ENCODE data around the gene PCYT2. TPM values are rescaled to one million over a fixed set of nuclear protein-coding genes. Genes with fewer than 3 reads are reported as not detected.

The PCYT2 gene
- total and polyA plus RNA-seq, 2 donors (not counting 3 experiments of a cell fraction or from before 2014, with no cell fraction given) = 52.0 to 57.1 TPM

DNA sequence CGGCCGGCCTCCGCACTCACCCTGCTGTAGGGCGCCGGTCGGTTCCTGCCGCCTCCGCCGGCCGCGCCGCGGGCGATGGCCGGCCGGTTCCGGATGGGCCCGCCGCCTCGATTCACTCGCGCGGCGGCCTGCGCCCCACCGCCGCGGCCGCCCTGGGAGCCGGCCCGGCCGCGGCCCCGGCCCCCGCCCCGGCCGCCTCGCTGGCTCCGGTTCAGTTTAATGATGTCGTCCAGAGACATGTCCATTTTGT is 20.0 kb downstream of the PCYT2 start:
- FAIRE-seq = no peak
- Histone ChIP-seq H3K9me3 (replicated peaks; ENCODE audit: control insufficient read depth, insufficient read depth, low read length) (no peaks in the 10 kb centered on the region), H3K4me1 (ENCODE audit: control insufficient read depth, extremely low read depth, insufficient read depth, low read length) (peaks cover 13% of the 10 kb centered on the region), H4K20me1 (replicated peaks; ENCODE audit: control insufficient read depth, extremely low read depth, insufficient read depth, low read length) (no peaks in the 10 kb centered on the region), H3K27me3 (ENCODE audit: control insufficient read depth in 2 of 2, insufficient read depth in 2 of 2, low read length in 2 of 2) (no peaks in the 10 kb centered on the region), H3K79me2 (ENCODE audit: control insufficient read depth, insufficient read depth, low read length) (peaks cover 51% of the 10 kb centered on the region), H2AFZ (ENCODE audit: low read depth, low read length) (no peak overlapping the region), H3K27ac (ENCODE audit: insufficient read depth, low read depth, low read length) (peak overlapping the region; percentile 73), H3K9ac (replicated peaks; ENCODE audit: extremely low read depth, insufficient read depth, low read length) (peak overlapping the region; percentile 84), H3K4me3 (replicated peaks in 1 of 3; ENCODE audit: insufficient read depth in 1 of 3, low read depth in 1 of 3, low read length in 3 of 3) (peak overlapping the region; percentile 76 to 96 (median 77)), H3K4me2 (ENCODE audit: insufficient read depth, low read length) (no peak overlapping the region), H3K36me3 (ENCODE audit: control insufficient read depth in 2 of 2, extremely low read depth in 1 of 2, insufficient read depth in 2 of 2, low read length in 2 of 2) (peaks cover 25 to 33% of the 10 kb centered on the region in 2 experiments), H3K9me1 (replicated peaks; ENCODE audit: control insufficient read depth, extremely low read depth, insufficient read depth, low read length) (no peaks in the 10 kb centered on the region)
- intact Hi-C loops (cut with micrococcal nuclease) (loop anchor here (1.0 to 2.0 kb wide), 3 partner anchors 20 to 31 kb away; partner anchors contain the start of genes ARHGDIA, P4HB and PCYT2), dilution Hi-C loops (cut with MboI; ENCODE audit: extremely low pct_ligation_motif_present, low sequenced_read_pairs) (no loop called here)
- TF ChIP-seq EZH2 (IDR thresholded peaks at IDR 0.05; ENCODE audit: borderline replicate concordance, low read depth, low read length, severe bottlenecking) (no peak), FOS (IDR thresholded peaks at IDR 0.05; ENCODE audit: borderline replicate concordance, insufficient read depth, low read length) (no peak), POLR2A (IDR thresholded peaks at IDR 0.05; ENCODE audit: low read depth, low read length) (no peak), MYC (IDR thresholded peaks at IDR 0.05; ENCODE audit: low read depth, low read length) (no peak), JUN (IDR thresholded peaks at IDR 0.05; ENCODE audit: borderline replicate concordance, insufficient read depth, insufficient read length, low read depth) (no peak), GATA2 (IDR thresholded peaks at IDR 0.05; ENCODE audit: insufficient read depth, insufficient read length, low read depth, low read length) (no peak), POLR2AphosphoS5 (IDR thresholded peaks at IDR 0.05; ENCODE audit: insufficient read depth, low read depth, low read length) (no peak)
- TF ChIP-seq, protein P1, sequence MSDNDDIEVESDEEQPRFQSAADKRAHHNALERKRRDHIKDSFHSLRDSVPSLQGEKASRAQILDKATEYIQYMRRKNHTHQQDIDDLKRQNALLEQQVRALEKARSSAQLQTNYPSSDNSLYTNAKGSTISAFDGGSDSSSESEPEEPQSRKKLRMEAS (IDR thresholded peaks at IDR 0.05; ENCODE audit: insufficient read depth, insufficient read length) = no peak
- TF ChIP-seq, protein P2, sequence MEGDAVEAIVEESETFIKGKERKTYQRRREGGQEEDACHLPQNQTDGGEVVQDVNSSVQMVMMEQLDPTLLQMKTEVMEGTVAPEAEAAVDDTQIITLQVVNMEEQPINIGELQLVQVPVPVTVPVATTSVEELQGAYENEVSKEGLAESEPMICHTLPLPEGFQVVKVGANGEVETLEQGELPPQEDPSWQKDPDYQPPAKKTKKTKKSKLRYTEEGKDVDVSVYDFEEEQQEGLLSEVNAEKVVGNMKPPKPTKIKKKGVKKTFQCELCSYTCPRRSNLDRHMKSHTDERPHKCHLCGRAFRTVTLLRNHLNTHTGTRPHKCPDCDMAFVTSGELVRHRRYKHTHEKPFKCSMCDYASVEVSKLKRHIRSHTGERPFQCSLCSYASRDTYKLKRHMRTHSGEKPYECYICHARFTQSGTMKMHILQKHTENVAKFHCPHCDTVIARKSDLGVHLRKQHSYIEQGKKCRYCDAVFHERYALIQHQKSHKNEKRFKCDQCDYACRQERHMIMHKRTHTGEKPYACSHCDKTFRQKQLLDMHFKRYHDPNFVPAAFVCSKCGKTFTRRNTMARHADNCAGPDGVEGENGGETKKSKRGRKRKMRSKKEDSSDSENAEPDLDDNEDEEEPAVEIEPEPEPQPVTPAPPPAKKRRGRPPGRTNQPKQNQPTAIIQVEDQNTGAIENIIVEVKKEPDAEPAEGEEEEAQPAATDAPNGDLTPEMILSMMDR (IDR thresholded peaks at IDR 0.05; ENCODE audit: extremely low read depth in 1 of 2, insufficient read depth in 1 of 2, low read depth in 1 of 2, low read length in 2 of 2) = no peak
- POLR2A ChIA-PET = no interaction called here
- no peak for DNase-seq (ENCODE audit: low read depth, low spot score)
- BruUV-seq (replicated peaks) = no TSS peak
- CTCF ChIA-PET = interaction anchor here (2.5 kb wide), 1 partner anchor 21 kb away, joined by 10 read pairs; the partner anchor contains the start of gene ARHGDIA

Data from endothelial cell of umbilical vein (primary cell).